A204.1 (cell line): ENCODE data around the gene ROBO1.
A peak's percentile ranks its signal among the peaks of the same experiment; 100 is the strongest.

Source experiments
- FAIRE-seq: peaks from 2 replicates; lab custom pipeline; 2012; peaks lifted over from hg19 to GRCh38; lab: Jason Lieb, UNC

ROBO1 gene

GRCh38 chr3:78872195-78872594 is 895.6 kb downstream of the ROBO1 start:
- peak; percentile 96 for FAIRE-seq

DNA sequence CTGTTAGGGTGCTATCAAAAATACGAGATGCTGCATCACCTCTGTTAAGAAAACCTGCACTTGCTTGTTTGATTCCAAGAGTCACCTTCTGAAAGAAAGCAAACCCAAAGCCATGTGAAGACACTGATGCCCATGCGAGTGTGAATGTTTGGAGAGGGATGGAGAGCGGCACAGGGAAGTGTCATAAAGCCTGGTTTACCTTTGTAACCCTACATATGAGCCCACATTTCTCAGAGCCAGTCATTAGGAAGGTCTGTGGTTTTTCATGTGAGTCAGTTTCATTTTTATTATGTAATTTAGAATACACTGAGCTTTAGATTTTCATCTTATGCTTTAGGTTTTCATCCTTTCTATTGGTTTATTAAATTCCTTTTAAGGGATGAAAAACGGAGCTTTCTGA is 896.8 kb downstream of the ROBO1 start:
- no peak for FAIRE-seq

DNA sequence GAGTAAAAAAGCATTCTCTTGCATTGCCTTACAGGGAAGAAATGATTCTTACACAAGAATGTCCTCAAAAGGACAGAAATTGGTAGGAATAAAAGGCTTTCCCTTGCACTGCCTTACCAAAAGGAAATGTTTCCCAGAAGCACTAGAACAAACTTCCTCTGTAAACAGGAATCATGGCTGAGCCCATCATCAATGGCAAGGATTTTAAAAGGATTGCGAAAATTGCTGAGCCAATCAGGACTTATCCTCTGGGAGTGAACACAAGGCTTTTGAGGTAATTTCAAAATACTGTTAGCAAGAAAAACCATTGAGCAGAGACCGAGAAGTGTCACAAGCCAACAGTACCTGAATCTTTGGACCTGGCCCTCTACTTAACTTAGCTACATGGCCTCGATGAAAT is 897.3 kb downstream of the ROBO1 start:
- peak; percentile 93 for FAIRE-seq

GRCh38 chr3:78868570-78868969 is 899.2 kb downstream of the ROBO1 start:
- no peak for FAIRE-seq

DNA sequence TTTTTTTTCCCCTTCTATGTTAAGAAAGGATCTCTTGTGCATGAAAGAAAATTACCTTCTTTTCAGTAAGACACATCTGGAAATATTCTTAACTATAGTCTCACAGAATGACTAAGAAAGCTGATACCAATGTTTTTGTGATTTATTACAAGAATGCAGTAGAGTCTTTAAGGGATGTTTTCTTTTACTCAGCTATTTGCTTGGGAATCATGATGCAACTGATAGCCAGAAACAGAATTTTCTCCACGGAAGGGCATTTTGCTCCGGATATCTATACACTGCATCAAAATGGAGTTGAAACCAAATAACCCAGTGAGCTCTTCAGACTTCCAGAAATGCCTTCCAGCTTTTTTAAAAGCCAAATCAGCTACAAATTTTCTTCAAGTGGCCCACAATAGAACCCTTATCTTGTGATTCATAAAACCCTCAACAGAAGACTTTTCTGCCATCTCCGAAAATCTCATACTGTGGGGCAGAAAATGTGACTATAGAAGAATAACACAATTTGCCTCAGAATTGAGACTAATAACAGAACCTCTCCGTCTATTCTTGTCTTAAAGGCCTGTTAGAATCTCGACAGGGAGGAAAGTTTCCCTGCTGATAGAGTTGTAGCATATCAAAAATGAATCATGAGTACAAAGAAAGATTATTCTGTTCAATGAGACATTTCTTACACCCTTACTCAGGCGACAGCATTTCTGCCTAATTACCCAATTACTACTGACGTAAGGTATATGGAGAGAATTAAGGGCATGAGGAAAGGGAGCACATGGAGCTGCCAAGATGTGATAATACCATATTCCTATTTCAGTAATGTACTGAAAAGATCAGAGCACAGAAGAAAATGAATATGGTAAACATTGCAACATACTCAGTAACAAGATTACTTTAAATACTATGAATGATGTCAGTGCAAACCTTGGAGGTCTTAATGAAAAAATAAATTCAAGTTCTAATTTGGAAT is 900.1 kb downstream of the ROBO1 start:
- FAIRE-seq: peak; percentile 99

- FAIRE-seq: peak; percentile 92
These were observed 904.2 kb downstream of the ROBO1 start for GRCh38 chr3:78863306-78864203.

DNA sequence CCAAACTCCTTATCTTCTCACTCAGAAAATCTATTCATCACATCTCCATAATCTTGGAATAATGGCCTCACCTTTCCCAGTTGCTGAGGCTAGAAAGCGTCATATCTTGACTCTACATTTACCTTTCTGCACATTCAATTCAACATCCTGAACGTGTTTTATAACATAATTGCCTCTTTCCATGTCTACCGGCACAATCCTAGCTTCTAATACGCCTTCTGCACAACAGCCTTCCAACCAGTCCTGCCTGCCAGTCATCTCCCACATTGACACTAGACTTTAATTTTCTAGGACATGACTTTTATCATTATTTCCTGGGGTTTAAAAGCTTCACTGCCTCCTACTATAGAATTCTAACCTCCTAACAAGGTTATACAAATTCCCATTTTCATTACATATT is 906.6 kb downstream of the ROBO1 start:
- FAIRE-seq: no peak

DNA sequence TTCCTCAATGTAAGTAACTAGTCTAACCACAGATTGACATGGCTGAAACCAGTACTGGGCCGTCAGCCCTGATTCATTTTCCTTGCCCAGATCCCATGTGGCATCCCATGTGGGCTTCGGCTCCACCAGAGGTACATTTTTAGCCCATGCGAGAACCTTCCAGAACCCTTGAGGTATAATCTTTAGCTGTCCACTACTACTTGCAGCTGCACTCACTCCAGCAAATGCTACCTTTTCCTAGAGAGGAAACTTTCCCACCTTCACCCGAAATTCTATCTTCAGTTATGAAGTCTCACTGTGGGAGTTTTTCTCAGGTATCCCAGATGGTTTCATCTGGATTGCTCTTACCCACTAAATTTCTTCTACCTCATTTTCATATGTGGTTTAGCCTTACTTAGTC is 907.2 kb downstream of the ROBO1 start:
- FAIRE-seq: no peak

DNA sequence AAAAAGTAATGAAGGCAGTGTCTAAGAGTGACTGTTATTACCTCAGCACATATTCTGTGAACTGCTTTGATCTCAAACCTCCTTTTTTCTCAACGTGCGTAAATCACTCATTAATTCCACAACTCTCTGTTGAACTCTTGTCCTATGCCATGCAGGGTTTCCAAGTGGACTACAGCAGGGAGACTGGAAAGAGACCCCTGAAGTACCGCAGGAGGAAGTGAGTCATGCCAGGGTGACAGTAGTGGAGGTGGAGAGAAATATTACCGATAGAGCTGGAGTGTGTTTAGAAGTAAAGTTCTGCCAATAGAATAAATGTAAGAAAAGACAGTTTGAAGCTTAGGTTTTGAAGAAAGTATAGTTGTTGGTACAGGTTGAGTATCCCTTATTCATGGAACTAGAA is 908.9 kb downstream of the ROBO1 start:
- peak; percentile 78 for FAIRE-seq

DNA sequence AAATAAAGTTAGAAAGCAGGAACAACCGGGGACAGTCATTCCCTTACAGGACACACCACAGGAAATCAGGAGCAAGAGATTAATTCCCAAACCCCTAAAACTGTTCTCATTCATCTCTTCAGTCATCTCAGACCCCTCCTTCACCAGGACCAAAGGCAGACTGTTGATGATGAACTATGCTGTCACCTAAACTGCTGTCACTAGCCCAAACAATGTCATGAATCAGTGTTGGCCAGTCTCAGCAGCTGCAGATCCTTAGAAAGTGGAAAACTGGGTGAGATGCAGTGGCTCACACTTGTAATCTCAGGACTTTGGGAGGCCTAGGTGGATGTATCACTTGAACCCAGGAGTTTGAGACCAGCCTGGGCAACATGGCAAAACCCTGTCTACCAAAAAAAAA is 909.6 kb downstream of the ROBO1 start:
- FAIRE-seq: no peak

DNA sequence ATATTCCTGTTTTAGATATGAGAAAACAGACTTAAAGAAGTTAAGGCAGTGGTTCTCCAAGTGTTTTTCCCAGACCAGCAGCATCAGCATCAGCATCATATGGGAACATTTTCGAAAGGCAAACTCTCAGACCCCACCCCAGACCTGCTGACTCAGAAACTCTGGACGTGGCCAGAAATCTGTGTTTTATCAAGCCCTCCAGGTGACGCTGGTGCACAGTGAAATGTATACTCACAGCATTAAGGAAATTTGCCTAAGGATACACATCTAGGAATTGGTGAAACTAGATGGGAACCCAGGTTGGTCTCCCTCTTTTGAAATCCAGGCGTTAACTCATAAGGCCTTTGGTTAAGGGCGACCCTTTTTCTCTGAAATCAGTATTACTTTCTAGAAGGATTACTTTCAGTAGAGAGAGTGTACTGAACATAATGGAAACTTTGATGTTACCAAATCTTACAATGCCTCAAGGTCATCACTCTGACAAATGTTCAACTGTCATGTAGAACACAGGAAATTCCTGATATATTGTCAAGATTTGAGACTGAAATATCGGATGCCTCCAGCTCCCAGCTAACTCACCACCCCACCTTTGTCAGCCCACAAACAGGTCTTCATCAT is 910.2 kb downstream of the ROBO1 start:
- no peak for FAIRE-seq

GRCh38 chr3:78856164-78856563 is 911.6 kb downstream of the ROBO1 start:
- FAIRE-seq: no peak

GRCh38 chr3:78855190-78855589 is 912.6 kb downstream of the ROBO1 start:
- no peak for FAIRE-seq

DNA sequence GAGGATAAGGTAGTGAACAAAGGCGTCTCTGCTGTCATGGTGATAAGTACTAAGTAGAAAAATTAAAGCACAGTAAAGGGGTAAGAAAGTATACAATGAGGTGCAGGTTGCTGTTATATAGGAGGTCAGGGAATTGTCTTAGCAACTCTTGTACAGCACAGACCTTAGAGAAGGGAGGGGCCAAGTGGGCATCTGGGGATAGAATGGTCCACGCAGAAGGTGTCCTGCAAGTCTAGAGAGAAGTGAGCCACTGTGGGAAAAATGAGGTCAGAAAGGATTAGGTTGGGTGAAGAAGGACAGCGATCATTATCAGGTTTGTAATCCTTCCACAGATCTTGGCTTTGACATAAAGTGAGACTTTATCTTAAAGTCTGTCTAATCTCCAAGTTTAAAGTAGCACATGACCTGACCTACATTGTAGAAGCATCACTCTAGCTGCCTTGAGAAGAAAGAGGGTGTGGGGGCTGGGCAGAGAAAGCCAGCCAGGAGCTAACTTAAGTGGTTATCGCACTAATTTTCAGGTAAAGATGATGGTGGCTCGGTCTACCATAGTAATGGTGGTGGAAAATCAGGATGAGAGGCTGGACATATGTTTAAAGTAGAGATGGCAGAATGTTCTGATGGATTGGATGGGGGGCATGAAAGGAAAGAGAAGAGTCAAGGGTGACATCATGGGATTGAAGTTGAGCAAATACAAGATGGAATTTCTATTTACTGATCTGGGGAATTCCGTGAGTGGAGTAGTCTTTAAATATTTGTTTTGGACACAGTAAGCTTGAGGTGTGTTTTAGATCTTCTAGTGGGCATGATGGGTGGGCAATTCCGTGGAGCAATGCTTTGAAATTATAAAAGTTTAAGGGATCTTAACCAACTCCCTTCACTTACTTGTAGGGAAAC is 919.2 kb downstream of the ROBO1 start:
- no peak for FAIRE-seq

- FAIRE-seq: peak; percentile 46
These were observed 920.2 kb downstream of the ROBO1 start for GRCh38 chr3:78847603-78848002.

DNA sequence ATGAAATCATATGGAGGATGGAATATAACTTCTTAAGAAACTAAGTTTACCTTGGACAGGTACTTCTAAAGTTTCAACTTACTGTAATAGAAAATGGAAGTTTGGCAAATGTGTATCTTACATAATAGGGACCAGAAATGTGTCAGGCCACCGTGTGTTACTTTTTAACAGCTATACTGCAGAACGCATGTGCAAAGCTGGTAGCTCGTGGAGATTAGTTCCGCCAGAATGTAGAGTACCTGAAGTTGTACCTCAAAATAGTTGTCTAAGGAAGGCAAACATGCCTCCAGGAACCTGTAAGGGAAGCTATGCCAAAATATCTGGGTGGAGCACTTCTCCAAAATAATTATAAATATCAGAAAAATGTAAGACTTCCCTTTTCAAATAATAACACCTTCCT is 920.6 kb downstream of the ROBO1 start:
- no peak for FAIRE-seq

- FAIRE-seq: no peak
These were observed 921.1 kb downstream of the ROBO1 start for GRCh38 chr3:78846718-78847117.

GRCh38 chr3:78845605-78846004 is 922.2 kb downstream of the ROBO1 start:
- no peak for FAIRE-seq

DNA sequence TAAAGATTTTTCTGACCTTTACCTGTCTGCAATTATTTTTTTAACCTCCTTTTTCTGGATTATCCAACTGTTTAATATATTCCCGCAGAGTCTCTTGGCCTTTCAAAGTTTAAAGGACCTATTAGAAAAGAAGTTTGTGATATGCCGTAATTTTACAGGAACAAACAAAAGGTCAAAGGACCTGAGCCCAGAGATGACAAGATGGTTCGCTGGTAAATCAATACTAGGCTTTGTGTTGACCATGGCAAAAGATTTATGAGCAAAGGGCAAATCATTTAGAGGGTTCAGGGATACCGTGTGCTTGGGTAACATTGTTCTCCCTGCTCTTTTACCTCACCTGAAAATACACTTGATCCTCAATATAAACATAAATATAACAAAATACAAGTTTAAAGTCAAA is 923.5 kb downstream of the ROBO1 start:
- FAIRE-seq: no peak

- FAIRE-seq: no peak
These were observed 928.1 kb downstream of the ROBO1 start for GRCh38 chr3:78839693-78840092.

DNA sequence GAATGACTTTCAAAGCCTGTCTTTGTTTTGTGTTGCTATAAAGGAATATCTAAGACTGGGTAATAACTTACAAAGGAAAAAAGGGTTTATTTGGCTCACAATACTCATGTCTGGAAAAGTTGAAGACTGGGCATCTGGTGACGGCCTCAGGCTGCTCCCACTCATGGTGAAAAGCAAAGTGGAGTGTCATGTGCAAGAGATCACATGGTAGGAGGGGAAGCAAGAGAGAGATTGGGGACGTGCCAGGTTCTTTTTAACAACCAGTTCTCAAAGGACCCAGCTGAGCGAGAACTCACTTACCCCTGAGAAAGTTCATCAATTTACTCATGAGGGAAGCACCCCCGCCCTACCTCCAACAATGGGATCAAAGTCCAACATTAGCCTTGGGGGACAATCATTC is 929.4 kb downstream of the ROBO1 start:
- FAIRE-seq: no peak

DNA sequence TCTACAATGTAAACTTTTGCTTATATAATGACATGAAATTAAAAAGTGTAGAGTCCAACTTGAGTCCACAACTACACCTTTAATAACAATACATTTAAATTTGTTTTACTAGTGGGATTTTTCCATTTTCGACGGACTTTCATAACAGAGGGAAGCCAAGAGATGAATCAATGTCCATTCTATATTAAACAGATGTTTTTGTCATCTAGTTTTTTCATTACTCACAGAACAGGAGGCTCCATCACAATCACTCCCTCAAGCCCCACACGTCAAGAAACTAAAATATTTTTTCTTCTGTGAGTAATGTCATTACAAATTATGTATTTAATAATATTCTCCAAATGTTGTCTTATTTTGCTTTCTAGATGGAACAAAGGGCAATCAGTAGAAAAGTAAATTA is 932.9 kb downstream of the ROBO1 start:
- peak; percentile 90 for FAIRE-seq
